GM04504 (cell line): Measurements from ENCODE around the gene SLC6A2.

Experiments used
- DNase-seq: peaks from one replicate; pipeline ENCODE4 v3.0.0-alpha.2; 2012; ENCODE audit warnings: low read depth

SLC6A2 gene

GRCh38 chr16:55672471-55672870 is 16.7 kb downstream of the SLC6A2 start:
- peak; percentile 48 for DNase-seq

GRCh38 chr16:55678161-55678821 is 22.5 kb downstream of the SLC6A2 start:
- no peak for DNase-seq

GRCh38 chr16:55682086-55682485 is 26.3 kb downstream of the SLC6A2 start:
- no peak for DNase-seq

- no peak for DNase-seq
These were observed 30.2 kb downstream of the SLC6A2 start for GRCh38 chr16:55685973-55686372.

DNA sequence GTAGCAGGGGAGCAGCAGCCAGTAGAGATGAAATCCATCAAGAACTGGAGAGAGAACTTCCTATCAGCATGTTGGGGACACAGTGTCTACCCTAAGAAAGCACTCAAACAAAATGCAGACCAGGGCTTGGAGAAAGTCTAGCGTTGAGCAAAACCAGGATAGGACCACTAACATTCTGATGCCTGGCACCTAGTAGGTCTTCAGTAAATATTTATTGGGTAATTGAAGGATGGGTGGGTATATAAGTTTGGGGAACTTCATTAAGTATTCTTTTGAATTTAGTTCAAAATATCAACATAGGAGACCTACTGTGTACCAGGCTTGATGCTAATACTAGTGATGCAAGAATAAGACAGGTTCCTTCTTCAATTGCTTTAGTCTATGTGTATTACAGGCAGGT is 30.9 kb downstream of the SLC6A2 start:
- DNase-seq: no peak

DNA sequence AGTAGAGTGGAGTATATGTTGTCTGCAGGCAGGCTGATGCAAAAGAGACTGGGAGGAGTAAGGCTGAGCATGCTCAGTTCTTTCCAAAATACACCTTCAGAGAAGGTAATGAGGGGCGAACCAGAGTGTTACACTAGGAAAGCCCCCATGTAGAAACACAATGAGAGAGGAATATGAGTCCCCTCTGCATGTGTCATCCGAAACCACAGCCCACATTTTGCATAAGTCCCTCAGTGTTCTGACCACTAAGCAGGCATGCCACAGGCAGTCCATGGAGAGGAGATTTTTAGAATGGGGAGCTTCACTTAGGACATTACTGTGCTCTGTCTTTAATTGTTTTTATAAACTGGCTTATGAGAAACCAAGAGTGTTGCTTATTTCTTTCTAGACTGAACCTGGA is 32.0 kb downstream of the SLC6A2 start:
- no peak for DNase-seq

- DNase-seq: no peak
These were observed 35.1 kb downstream of the SLC6A2 start for GRCh38 chr16:55690841-55691240.

DNA sequence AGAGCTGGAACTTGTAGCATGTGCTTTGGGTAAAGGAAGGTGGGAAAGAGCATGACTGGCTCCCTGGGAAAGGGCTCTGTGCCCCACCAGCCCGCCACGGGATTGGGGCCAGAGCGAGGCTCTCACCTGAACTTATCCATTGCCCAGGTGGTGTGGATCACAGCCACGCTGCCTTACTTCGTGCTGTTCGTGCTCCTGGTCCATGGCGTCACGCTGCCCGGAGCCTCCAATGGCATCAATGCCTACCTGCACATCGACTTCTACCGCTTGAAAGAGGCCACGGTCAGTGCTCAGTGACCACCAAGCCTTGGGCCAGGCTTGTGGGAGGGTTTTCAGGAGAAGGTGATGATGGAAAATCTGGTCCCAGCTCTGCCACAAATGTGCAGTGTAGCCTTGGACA is 36.0 kb downstream of the SLC6A2 start:
- DNase-seq: no peak

DNA sequence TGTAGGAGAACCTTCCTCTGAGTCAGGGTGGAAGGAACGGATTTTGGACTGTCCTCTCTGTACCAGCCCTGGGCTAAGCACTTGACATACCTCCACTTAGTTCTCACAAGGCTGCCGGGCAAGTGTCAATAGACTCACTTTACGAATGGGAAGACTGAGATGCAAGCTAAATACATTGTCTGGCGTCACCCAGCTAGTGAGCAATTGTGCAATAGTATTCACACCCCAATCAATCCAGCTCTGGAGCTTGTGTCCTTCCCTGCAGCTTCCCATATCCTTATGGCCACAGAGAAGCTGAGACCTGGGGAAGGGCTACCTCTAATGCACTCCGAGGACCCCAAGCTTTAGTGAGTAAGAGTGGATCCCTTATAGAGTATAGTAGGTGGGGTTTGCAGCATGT is 39.8 kb downstream of the SLC6A2 start:
- no peak for DNase-seq

DNA sequence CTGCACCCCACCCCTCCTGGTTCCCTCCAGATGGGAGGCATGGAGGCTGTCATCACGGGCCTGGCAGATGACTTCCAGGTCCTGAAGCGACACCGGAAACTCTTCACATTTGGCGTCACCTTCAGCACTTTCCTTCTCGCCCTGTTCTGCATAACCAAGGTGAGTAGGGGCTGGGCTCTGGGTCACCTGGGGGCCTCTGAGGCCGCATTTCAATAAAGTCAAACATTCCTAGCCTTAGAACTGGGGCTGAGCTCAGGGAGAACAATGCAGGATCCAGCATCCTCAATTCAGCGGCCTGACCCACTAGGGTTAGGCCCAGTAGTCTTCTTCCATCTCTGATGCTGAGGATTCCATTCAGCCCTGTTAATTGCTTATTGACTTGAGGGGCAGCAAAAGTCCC is 42.1 kb downstream of the SLC6A2 start:
- no peak for DNase-seq

GRCh38 chr16:55698331-55698730 is 42.5 kb downstream of the SLC6A2 start:
- no peak for DNase-seq

DNA sequence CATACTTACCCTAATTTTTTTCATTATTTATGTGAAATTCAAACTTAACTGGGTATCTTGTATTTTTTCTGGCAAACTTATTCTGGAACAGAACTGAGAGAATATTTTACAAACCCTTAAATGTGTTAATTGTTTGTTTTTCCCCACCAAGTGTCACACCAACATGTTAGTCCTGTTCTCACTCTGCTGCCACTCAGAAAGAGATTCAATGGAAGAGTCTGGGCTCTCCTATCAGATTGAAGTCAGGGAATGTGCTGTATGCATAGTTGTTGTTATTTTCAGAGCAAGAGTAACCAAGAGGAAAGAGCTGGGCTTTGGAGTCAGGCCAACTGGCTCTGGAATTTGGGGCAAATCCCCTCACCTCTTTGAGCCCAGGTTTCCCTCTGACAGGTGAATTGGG is 43.2 kb downstream of the SLC6A2 start:
- DNase-seq: no peak

- DNase-seq: no peak
These were observed 43.8 kb downstream of the SLC6A2 start for GRCh38 chr16:55699616-55700015.

DNA sequence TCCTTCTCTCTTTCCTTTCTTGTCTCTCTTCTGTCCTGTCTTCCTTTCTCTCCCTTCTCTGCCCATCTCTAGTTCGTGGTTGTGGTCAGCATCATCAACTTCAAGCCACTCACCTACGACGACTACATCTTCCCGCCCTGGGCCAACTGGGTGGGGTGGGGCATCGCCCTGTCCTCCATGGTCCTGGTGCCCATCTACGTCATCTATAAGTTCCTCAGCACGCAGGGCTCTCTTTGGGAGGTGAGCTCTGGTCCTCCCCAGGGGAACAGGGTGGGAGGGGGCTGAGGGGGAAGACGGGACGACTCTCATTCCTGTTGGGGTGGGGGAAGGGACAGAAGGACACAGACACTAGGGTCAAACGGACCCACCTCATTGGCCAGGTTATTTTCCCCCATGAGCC is 44.3 kb downstream of the SLC6A2 start:
- no peak for DNase-seq

GRCh38 chr16:55700961-55701360 is 45.2 kb downstream of the SLC6A2 start:
- no peak for DNase-seq

GRCh38 chr16:55701442-55702319 is 45.9 kb downstream of the SLC6A2 start:
- peak; percentile 16 for DNase-seq

DNA sequence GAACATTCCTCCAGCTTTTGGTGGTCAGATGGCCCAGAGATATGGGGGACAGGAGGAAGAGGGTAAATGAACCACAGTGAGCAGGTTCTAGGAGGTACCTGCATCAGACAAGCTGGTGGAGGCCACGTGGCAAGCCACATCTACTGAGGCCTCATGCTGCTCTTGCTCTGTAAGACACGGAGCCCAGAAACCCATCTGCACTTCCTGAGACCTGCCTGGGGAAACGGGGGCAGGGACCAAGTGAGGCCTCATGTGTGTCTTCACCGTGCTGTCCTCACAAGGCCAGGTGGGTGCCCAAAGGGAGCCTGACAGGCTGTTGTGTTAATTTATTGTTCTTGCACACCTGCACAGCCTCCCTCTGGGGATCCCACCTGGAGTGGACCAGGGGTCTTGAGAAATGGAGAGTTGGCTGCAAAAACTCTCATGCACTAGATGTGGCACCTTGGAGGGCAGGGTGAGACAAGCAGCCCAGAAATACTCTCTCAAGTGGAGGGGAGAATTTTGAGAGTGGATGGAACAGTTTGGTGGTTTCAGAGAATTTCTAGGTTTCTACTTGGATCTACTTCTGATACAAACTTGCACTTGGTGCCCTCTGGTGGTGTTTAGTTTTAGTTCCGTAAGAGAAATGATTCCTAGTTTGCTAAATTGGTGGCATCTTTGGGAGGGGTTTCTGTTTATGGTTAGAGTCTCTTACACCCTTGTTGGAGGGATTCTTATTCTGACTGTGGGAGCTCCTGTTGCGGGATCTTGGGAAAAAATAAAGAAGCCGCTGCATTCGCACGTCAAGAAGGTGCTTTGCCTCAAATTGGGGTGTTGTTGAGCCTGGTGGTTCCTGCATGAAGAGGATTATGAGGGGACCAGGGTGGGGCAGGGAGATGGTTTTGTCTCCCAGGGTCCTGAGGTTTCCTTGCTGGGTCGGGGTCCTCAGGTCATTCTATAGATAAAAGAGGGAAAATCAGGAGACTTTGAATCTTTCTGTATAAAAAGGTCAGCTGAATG is 47.5 kb downstream of the SLC6A2 start:
- DNase-seq: peak; percentile 21

DNA sequence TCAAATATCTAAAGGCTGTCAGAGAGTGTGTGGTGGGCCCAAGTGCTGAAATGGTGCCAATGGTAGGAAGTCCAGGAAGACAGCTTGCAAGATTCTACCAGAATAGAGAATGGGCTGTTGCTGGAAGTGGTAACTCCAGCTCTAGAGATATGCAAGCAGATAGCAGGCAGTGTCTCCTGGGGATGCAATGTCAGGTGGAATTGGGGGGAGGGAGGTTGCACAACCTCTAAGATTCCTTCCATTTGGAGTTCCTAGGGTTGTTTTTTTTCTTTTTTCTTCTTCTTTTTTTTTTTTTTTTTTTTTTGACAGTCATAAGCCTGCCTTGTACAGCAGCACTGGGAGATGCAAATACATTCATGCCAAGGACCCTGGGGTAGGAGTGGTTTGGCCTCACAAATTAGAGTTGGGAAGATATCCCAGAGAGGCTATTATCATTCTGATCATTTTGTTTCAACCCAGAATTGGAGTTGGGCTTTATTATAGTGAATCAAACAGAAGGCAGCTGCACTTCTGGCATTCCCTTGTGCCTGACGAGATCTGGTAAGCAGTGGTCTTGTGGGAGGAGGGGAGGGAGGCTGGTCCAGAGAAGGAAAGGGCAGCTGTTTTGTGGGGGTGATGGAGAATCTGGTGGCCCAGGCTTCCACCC is 51.1 kb downstream of the SLC6A2 start:
- no peak for DNase-seq

GRCh38 chr16:55709801-55710200 is 54.0 kb downstream of the SLC6A2 start:
- DNase-seq: no peak

- no peak for DNase-seq
These were observed 54.7 kb downstream of the SLC6A2 start for GRCh38 chr16:55710466-55710865.

GRCh38 chr16:55711959-55712876 is 56.4 kb downstream of the SLC6A2 start:
- peak; percentile 10 for DNase-seq
